IMR-90 (cell line): Measurements from ENCODE around the gene COL11A2. TPM values are rescaled to one million over a fixed set of nuclear protein-coding genes. Genes with fewer than 3 reads are reported as not detected.

Experiments used
- ATAC-seq: fragments of 200-7000 bp; cut with Tn5 transposase; 2 replicates; pipeline ENCODE4 v1.9.1; 2020; ENCODE audit warnings: low read depth, mild to moderate bottlenecking, moderate library complexity
- BruUV-seq: library from RNA; stranded (reverse); fragments of 400-500 nt; replicated peaks from 2 replicates; lab custom pipeline; 2021; lab: Mats Ljungman, UMichigan
- CTCF ChIA-PET: fragments of 300-600 bp; formaldehyde crosslinking; extraction: SDS; loops from one replicate; lab custom pipeline; 2021; ENCODE audit warnings: antibody characterized with exemption; lab: Yijun Ruan, JAX
- POLR2A ChIA-PET: fragments of 300-600 bp; sonication (Branson Sonifier 250); formaldehyde crosslinking; loops from one replicate; lab custom pipeline; 2022; ENCODE audit warnings: antibody characterized with exemption; ENCODE audit not compliant: unreplicated experiment; lab: Charles Lee
- DNase-seq: peaks from one replicate; pipeline ENCODE4 v3.0.0; 2013
- H2AFZ ChIP-seq: replicated peaks from 2 replicates; pipeline ENCODE3; 2013; ENCODE audit warnings: low read length, mild to moderate bottlenecking; ENCODE audit not compliant: poor library complexity
- H2AK5ac ChIP-seq: 2 replicates; pipeline ENCODE4 v1.6.1; 2013; ENCODE audit warnings: low read depth, low read length, inconsistent platforms
- H2AK9ac ChIP-seq: replicated peaks from 2 replicates; pipeline ENCODE3; 2013; ENCODE audit warnings: mild to moderate bottlenecking, low read depth, low read length, moderate library complexity; ENCODE audit not compliant: poor library complexity
- H2BK120ac ChIP-seq: 2 replicates; pipeline ENCODE4 v1.6.1; 2013; ENCODE audit warnings: low read depth, low read length, inconsistent platforms
- H2BK15ac ChIP-seq: 3 replicates; pipeline ENCODE4 v1.6.1; 2013; ENCODE audit warnings: low read depth, low read length, inconsistent platforms
- H2BK20ac ChIP-seq: 2 replicates; pipeline ENCODE4 v1.6.1; 2013; ENCODE audit warnings: low read depth, mild to moderate bottlenecking, inconsistent platforms, low read length, moderate library complexity
- H2BK5ac ChIP-seq: 2 replicates; pipeline ENCODE4 v1.6.1; 2013; ENCODE audit warnings: mild to moderate bottlenecking, low read depth, low read length, inconsistent platforms; ENCODE audit not compliant: poor library complexity, severe bottlenecking
- H3K14ac ChIP-seq: replicated peaks from 2 replicates; pipeline ENCODE4 v1.6.1; 2013; ENCODE audit warnings: low read depth, low read length, inconsistent platforms
- H3K18ac ChIP-seq: 2 replicates; pipeline ENCODE4 v1.6.1; 2013; ENCODE audit warnings: low read depth, low read length, control low read depth
- H3K23ac ChIP-seq: 2 replicates; pipeline ENCODE4 v1.6.1; 2013; ENCODE audit warnings: low read depth, low read length, inconsistent platforms
- H3K27ac ChIP-seq: 2 replicates; pipeline ENCODE4 v1.5.1; 2013; ENCODE audit warnings: mild to moderate bottlenecking, control low read depth, low read length; ENCODE audit not compliant: insufficient read depth
- H3K27me3 ChIP-seq: 2 replicates; pipeline ENCODE4 v1.6.1; 2013; ENCODE audit warnings: low read length; ENCODE audit not compliant: control insufficient read depth, insufficient read depth
- H3K36me3 ChIP-seq: 2 replicates; pipeline ENCODE4 v1.6.1; 2013; ENCODE audit warnings: low read length, mixed read lengths; ENCODE audit not compliant: control insufficient read depth, insufficient read depth
- H3K4ac ChIP-seq: 2 replicates; pipeline ENCODE4 v1.6.1; 2013; ENCODE audit warnings: low read depth, low read length, inconsistent platforms
- H3K4me1 ChIP-seq: 2 replicates; pipeline ENCODE4 v1.6.1; 2013; ENCODE audit warnings: low read length, mixed read lengths; ENCODE audit not compliant: control insufficient read depth, insufficient read depth
- H3K4me2 ChIP-seq: 2 replicates; pipeline ENCODE4 v1.6.1; 2013; ENCODE audit warnings: low read depth, mild to moderate bottlenecking, control low read depth, low read length, moderate library complexity
- H3K4me3 ChIP-seq: 2 replicates; pipeline ENCODE4 v1.5.1; 2013; ENCODE audit warnings: low read depth, mild to moderate bottlenecking, control low read depth, low read length, moderate library complexity; ENCODE audit not compliant: insufficient read depth
- H3K56ac ChIP-seq: 2 replicates; pipeline ENCODE4 v1.6.1; 2013; ENCODE audit warnings: low read length, inconsistent platforms; ENCODE audit not compliant: insufficient read depth; ENCODE audit errors: extremely low read depth
- H3K79me1 ChIP-seq, 2 experiments: 2 replicates each; pipeline ENCODE4 v1.6.1; 2013; ENCODE audit warnings: low read length in 2 of 2, inconsistent platforms in 1 of 2, low read depth in 1 of 2
- H3K9ac ChIP-seq: 2 replicates; pipeline ENCODE4 v1.6.1; 2013; ENCODE audit warnings: low read depth, low read length, control low read depth
- H3K9me1 ChIP-seq: 2 replicates; pipeline ENCODE4 v1.6.1; 2013; ENCODE audit warnings: low read length, inconsistent platforms; ENCODE audit not compliant: insufficient read depth
- H3K9me3 ChIP-seq: 2 replicates; pipeline ENCODE4 v1.6.1; 2013; ENCODE audit warnings: low read length; ENCODE audit not compliant: control insufficient read depth, insufficient read depth
- H4K20me1 ChIP-seq: 2 replicates; pipeline ENCODE4 v1.6.1; 2013; ENCODE audit warnings: low read length, inconsistent platforms; ENCODE audit not compliant: insufficient read depth
- H4K5ac ChIP-seq: 2 replicates; pipeline ENCODE4 v1.6.1; 2013; ENCODE audit warnings: mild to moderate bottlenecking, low read depth, low read length, control low read depth
- H4K8ac ChIP-seq, 2 experiments: 2 replicates each; pipeline ENCODE4 v1.6.1; 2013; ENCODE audit warnings: low read depth in 2 of 2, low read length in 2 of 2, control low read depth in 1 of 2, inconsistent platforms in 1 of 2
- H4K91ac ChIP-seq: 2 replicates; pipeline ENCODE4 v1.6.1; 2013; ENCODE audit warnings: low read depth, low read length, inconsistent platforms; ENCODE audit not compliant: insufficient read depth
- BHLHE40 ChIP-seq: fragments of 150-350 bp; IDR thresholded peaks from 2 replicates; pipeline ENCODE4 v1.6.1; 2016; ENCODE audit warnings: mild to moderate bottlenecking, low read depth, low read length
- CEBPB ChIP-seq: IDR thresholded peaks from 2 replicates; pipeline ENCODE4 v1.6.1; 2012; ENCODE audit warnings: low read depth, low read length, improper control_type of control experiment
- CHD1 ChIP-seq: IDR thresholded peaks from 2 replicates; pipeline ENCODE4 v1.6.1; 2012; ENCODE audit warnings: low read depth, low read length, improper control_type of control experiment
- CTCF ChIP-seq: conservative IDR thresholded peaks from 2 replicates; pipeline ENCODE4 v1.5.1; 2012; ENCODE audit warnings: mild to moderate bottlenecking, low read depth, low read length, improper control_type of control experiment
- ELK1 ChIP-seq: fragments of 150-350 bp; IDR thresholded peaks from 2 replicates; pipeline ENCODE4 v1.6.1; 2016; ENCODE audit warnings: low read depth, mild to moderate bottlenecking, low read length, moderate library complexity, borderline replicate concordance
- FOS ChIP-seq: fragments of 150-350 bp; IDR thresholded peaks from 2 replicates; pipeline ENCODE4 v1.6.1; 2016; ENCODE audit warnings: low read depth, low read length
- MAFK ChIP-seq: IDR thresholded peaks from 2 replicates; pipeline ENCODE4 v1.6.1; 2012; ENCODE audit warnings: low read depth, low read length, improper control_type of control experiment
- MAZ ChIP-seq: IDR thresholded peaks from 2 replicates; pipeline ENCODE4 v1.6.1; 2012; ENCODE audit warnings: low read depth, mild to moderate bottlenecking, low read length, improper control_type of control experiment, moderate library complexity, borderline replicate concordance
- MXI1 ChIP-seq: IDR thresholded peaks from 2 replicates; pipeline ENCODE4 v1.6.1; 2012; ENCODE audit warnings: low read depth, mild to moderate bottlenecking, low read length, moderate library complexity, borderline replicate concordance
- NFE2L2 ChIP-seq: fragments of 150-350 bp; IDR thresholded peaks from 2 replicates; pipeline ENCODE4 v1.6.1; 2016; ENCODE audit warnings: low read depth, mild to moderate bottlenecking, low read length
- POLR2A ChIP-seq: IDR thresholded peaks from 2 replicates; pipeline ENCODE4 v1.6.1; 2012; ENCODE audit warnings: mild to moderate bottlenecking, low read depth, low read length
- RAD21 ChIP-seq: IDR thresholded peaks from 2 replicates; pipeline ENCODE4 v1.6.1; 2012; ENCODE audit warnings: low read length, improper control_type of control experiment
- RCOR1 ChIP-seq: IDR thresholded peaks from 2 replicates; pipeline ENCODE4 v1.6.1; 2012; ENCODE audit warnings: mild to moderate bottlenecking, low read length, improper control_type of control experiment; ENCODE audit not compliant: insufficient replicate concordance
- RFX5 ChIP-seq: IDR thresholded peaks from 2 replicates; pipeline ENCODE4 v1.8.0; 2012; ENCODE audit warnings: low read depth, mild to moderate bottlenecking, low read length, moderate library complexity
- SMC3 ChIP-seq: fragments of 150-350 bp; IDR thresholded peaks from 2 replicates; pipeline ENCODE4 v1.6.1; 2016; ENCODE audit warnings: low read depth, mild to moderate bottlenecking, antibody characterized with exemption, low read length, moderate library complexity
- WGBS, 2 experiments: methylation state at CpG; one replicate each; pipeline versions ENCODE4 v1.1.5 to v1.1.7; 2013; ENCODE audit warnings: missing lambda C conversion rate in 2 of 2; ENCODE audit not compliant: insufficient read length in 1 of 2; ENCODE audit errors: extremely low coverage in 2 of 2; 5-methylcytosine and 5-hydroxymethylcytosine counted together
- dilution Hi-C: fragments of 300-500 bp; cut with HindIII; formaldehyde crosslinking; loops from one replicate; pipeline ENCODE4 v1.14.3; 2018; ENCODE audit warnings: low sequenced_read_pairs; ENCODE audit not compliant: unreplicated experiment
- in situ Hi-C: fragments of 300-500 bp; cut with MboI; formaldehyde crosslinking; loops from 3 replicates; pipeline ENCODE4 v1.14.3; 2019; ENCODE audit warnings: low sequenced_read_pairs, inconsistent platforms, mixed read lengths
- intact Hi-C: fragments of 100-400 bp; cut with micrococcal nuclease; formaldehyde crosslinking; loops from 2 replicates; pipeline ENCODE4 v1.10.0; 2022
- polyA plus RNA-seq, 3 experiments: library from polyadenylated mRNA; depleted of rRNA; stranded (reverse); fragments of >200 nt; gene quantifications; 2 replicates each; pipeline ENCODE4 v1.2.3, GENCODE V29; 2012; ENCODE audit warnings: low replicate concordance in 1 of 3
- total RNA-seq: library from RNA; depleted of rRNA; stranded (reverse); fragments of >200 nt; gene quantifications from 2 replicates; pipeline ENCODE4 v1.2.3, GENCODE V29; 2012
- TF ChIP-seq, protein P1 (sequence below): fragments of 150-350 bp; IDR thresholded peaks from 2 replicates; pipeline ENCODE4 v1.6.1; 2017; ENCODE audit warnings: mild to moderate bottlenecking, antibody characterized with exemption, low read length, low read depth

The COL11A2 gene
- total and polyA plus RNA-seq, 2 of the 4 experiments (the other 2 are of a cell fraction): under 0.01 to 0.38 TPM

DNA sequence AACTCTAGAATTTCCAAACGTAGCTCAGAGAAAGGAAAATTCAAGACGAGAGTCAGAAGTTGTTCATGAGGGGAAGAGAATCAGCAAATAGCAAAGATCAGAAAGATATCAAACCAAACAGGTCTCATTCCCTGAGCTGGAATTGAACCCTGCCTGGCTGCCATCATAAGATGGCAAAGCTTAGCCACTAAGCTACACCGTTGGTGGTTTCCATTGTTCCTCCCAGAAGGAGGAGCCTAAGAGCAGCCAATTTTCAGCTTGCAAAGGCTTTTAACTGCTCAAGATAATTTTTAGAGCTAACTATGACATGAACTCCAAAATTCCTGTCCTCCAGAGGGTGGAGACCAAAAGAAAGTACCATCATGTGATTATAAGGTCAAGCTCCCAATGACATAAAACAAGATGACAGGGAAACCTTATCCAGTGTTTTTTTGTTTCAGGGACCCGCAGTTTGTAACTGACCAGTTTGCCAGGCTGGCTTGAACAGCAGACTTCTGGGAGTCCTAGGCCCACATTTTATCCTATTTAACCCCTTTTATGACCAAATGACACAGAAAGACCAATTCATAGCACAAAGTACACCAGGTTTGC is 55.9 kb downstream of the COL11A2 start:
- in situ Hi-C loops (no loop called here), intact Hi-C loops (no loop called here), dilution Hi-C loops (no loop called here)
- Histone ChIP-seq H3K4me2 (no peak overlapping the region), H3K23ac (no peak overlapping the region), H2BK5ac (no peak overlapping the region), H3K56ac (no peak overlapping the region), H4K20me1 (no peaks in the 10 kb centered on the region), H3K4me3 (no peak overlapping the region), H3K36me3 (no peaks in the 10 kb centered on the region), H4K91ac (no peak overlapping the region), H2AFZ (no peak overlapping the region), H3K14ac (no peak overlapping the region), H3K18ac (no peak overlapping the region), H3K4ac (no peak overlapping the region), H3K9ac (no peak overlapping the region), H4K8ac (no peak overlapping the region), H2BK15ac (no peak overlapping the region), H2BK20ac (no peak overlapping the region), H3K27me3 (peaks cover 23% of the 10 kb centered on the region), H4K5ac (no peak overlapping the region), H3K9me3 (peaks cover 2% of the 10 kb centered on the region; the same call in 1 of the 2 replicates), H3K27ac (no peak overlapping the region), H3K9me1 (no peaks in the 10 kb centered on the region), H2AK5ac (no peak overlapping the region), H3K79me1 (no peaks in the 10 kb centered on the region), H2AK9ac (no peak overlapping the region), H2BK120ac (no peak overlapping the region), H3K4me1 (no peaks in the 10 kb centered on the region)
- 80% methylated on average over 1 of the region's 4 CpGs; no CpG with 5 or more reads in 1 of the 2 experiments for WGBS, 2 experiments
- ChIA-PET POLR2A (no interaction called here), CTCF (interaction anchor here (0.9 to 1.4 kb wide), 3 partner anchors 10 to 17 kb away, joined by 3 to 4 read pairs (median 3); no protein-coding TSS in a partner anchor)
- BruUV-seq: no TSS peak
- DNase-seq (no peak), ATAC-seq (no peak)
- TF ChIP-seq NFE2L2: no peak
- TF ChIP-seq RFX5: no peak
- no peak for TF ChIP-seq RCOR1
- TF ChIP-seq, protein P1, sequence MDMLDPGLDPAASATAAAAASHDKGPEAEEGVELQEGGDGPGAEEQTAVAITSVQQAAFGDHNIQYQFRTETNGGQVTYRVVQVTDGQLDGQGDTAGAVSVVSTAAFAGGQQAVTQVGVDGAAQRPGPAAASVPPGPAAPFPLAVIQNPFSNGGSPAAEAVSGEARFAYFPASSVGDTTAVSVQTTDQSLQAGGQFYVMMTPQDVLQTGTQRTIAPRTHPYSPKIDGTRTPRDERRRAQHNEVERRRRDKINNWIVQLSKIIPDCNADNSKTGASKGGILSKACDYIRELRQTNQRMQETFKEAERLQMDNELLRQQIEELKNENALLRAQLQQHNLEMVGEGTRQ: no peak
- TF ChIP-seq MAZ: no peak
- no peak for TF ChIP-seq CEBPB
- no peak for TF ChIP-seq BHLHE40
- no peak for TF ChIP-seq CHD1
- no peak for TF ChIP-seq RAD21
- no peak for TF ChIP-seq FOS
- no peak for TF ChIP-seq MXI1
- no peak for TF ChIP-seq SMC3
- no peak for TF ChIP-seq POLR2A
- no peak for TF ChIP-seq MAFK
- no peak for TF ChIP-seq ELK1
- no peak for TF ChIP-seq CTCF
